ENCODE data around the gene RBM26. TPM values are rescaled to one million over a fixed set of nuclear protein-coding genes. Genes with fewer than 3 reads are reported as not detected.

RBM26 gene, protein sequence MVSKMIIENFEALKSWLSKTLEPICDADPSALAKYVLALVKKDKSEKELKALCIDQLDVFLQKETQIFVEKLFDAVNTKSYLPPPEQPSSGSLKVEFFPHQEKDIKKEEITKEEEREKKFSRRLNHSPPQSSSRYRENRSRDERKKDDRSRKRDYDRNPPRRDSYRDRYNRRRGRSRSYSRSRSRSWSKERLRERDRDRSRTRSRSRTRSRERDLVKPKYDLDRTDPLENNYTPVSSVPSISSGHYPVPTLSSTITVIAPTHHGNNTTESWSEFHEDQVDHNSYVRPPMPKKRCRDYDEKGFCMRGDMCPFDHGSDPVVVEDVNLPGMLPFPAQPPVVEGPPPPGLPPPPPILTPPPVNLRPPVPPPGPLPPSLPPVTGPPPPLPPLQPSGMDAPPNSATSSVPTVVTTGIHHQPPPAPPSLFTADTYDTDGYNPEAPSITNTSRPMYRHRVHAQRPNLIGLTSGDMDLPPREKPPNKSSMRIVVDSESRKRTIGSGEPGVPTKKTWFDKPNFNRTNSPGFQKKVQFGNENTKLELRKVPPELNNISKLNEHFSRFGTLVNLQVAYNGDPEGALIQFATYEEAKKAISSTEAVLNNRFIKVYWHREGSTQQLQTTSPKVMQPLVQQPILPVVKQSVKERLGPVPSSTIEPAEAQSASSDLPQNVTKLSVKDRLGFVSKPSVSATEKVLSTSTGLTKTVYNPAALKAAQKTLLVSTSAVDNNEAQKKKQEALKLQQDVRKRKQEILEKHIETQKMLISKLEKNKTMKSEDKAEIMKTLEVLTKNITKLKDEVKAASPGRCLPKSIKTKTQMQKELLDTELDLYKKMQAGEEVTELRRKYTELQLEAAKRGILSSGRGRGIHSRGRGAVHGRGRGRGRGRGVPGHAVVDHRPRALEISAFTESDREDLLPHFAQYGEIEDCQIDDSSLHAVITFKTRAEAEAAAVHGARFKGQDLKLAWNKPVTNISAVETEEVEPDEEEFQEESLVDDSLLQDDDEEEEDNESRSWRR
- polyA plus RNA-seq (2013, experiment 1 of 2; ENCODE audit: insufficient read length), result 27.1 TPM
- 23.7 TPM for polyA plus RNA-seq (2013, experiment 2 of 2; ENCODE audit: insufficient read length)

DNA sequence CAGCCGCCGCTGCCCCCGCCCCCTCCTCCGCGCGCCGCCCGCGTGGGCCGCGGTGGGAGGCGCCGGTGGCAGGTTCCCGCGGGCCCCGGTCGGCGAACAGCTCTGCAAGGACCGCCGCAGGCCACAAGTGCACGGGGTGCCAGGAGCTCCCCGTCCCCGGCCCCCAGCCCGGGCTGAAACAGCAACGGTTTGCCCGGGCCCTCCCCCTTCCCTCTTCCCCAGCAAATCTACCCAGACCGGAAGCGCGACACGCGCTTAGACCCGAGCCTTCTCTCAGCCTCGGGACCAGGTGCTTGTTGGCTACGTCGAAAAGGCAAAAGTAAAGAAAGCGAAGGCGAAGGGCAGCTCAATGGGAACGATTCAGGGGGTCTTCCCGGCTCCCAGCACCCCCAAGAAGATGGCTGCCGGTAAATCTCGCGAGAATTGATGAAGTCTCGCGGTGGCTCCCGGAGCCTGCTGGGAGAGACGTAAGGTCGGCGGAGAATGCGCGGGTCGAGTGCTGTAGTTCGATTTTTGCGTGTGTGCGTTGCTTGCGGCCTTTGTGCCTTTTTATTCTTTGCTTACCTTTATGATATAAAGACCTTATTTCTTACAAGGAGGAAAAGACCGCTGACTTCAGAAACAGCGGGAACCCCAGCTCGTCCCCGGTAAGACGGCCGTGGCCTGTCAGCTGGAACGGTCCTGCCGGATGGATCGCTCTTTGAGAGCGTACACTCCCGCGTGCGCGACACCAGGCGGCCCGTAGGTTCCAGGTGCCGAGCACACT lies at the start of gene RBM26:
RBM26 (minus strand) TSS at position 425 of the 766 bp plus-strand sequence. CDS start 481 bp downstream, outside the sequence.
- DNase-seq, result peak; percentile 94

DNA sequence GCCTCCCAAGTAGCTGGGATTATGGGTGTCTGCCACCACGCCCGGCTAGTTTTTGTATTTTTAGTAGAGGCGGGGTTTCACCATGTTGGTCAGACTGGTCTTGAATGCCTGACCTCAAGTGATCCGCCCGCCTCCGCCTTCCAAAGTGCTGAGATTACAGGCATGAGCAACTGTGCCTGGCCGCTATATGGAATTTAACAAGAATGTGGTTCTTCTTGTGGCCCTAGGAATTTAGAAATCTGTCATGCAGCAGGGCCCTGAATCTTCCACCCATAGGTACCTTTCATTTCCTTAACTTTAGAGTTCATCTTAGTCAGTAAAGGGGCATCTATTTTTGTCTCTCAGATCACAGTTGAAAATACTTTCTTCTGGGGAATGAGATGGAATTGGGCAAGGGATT lies 49.3 kb upstream of the RBM26 start:
- DNase-seq, result peak; percentile 13

DNA sequence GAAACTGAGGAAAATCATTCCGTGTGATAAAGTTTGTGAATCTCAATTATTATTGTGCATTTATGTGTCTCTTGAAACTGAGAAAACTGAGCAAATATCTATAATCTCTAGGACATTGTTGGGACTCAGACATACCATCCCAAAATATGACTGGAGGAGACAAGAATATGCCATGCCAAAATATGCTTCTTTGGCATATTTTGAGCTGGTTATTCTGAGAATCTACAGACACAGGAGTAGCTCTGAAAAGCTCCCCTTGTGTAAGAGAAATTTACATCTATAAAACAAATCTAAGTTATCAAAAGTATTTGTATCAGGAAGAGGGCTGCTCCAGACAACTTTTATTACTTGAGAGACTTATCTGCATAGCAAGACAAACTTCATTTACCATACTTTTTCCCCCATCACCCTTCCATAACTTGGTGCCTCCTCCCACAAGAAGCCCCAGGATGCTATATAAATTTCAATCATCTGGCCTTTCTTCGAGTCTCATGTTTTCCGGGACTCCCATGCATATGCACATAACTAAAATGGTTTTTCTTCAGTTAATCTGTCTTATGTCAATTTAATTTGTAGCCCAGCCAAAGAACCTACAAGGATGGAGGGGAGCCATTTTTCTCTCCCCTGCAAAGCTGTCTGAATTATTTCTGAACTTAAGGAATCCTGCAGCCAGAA lies 46.3 kb upstream of the RBM26 start:
- no peak for DNase-seq

DNA sequence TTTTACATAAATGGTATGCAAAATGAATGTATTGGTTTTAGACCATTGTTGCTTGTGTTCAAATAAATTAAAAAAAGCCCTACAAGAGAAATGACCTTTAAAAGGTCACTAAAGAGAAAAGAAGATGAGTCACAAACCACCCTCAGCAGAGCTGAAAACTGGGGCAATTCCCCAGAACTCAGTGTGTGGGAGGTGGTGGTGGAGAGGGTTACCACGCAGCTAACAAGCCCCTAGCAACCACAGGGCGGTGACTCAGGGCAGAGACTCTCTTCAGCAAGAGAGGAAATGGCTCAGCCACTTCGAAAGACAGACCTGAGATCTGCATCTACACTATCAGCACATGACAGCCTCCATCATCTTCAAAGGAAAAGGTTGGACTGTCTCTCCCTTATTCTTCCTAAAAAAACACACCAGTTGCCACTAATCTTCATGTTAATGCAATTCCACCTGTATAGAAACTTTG lies 45.5 kb upstream of the RBM26 start:
- peak; percentile 87 for DNase-seq

DNA sequence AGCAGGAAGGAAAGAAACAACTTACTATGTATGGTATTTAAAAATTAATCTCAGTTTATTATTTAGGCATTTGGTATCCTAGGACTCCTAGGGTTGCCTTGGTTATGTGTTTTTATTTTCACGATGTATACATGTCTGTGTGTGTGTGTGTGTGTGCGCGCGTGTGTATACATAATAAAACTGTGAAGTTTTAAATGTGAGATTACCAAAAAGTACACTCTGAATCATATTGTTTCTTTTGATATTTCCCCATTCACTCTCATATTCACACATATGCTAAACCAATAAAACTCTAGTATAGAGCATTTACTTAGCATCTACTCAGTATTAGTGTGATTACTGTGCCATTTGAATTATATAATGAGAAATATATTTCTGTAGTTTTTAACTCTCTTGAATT lies 44.1 kb upstream of the RBM26 start:
- no peak for DNase-seq

DNA sequence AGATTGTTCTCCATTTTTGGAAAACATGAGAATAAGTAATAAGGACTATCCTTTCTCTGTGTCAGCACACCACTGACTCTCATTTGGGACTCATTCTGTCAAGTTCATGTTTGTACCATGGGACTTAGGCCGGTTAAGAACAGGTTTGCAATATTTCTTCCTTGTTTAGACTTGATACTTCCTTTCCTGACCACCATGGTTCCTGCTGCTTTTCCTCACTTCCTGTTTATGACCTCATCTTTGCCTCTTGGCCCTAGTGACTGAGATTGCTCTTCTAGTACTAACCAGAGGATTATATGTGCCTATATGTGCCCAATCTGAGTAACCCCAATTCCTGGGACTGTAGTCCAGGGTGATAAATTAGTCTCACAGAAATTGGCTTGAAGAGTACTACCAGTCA lies 42.4 kb upstream of the RBM26 start:
- no peak for DNase-seq

DNA sequence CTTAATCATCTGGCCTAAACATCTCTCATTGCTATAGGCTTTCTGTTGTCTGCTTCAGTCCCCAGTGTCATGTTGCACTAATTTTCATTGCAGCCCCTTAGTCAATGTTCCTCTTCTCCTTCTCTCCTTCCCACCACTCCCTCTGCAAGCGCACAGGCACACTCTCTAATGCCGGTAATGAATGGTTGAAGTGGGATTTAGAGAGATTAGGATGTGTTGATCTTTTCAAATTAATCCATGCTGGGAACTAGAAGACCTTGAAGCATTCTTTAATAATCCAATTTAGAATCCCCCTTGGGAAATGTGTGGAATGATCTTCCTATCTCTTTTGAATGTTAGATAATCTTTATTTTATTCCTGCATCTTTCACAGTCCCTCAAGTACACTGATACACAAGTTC lies 41.7 kb upstream of the RBM26 start:
- no peak for DNase-seq

DNA sequence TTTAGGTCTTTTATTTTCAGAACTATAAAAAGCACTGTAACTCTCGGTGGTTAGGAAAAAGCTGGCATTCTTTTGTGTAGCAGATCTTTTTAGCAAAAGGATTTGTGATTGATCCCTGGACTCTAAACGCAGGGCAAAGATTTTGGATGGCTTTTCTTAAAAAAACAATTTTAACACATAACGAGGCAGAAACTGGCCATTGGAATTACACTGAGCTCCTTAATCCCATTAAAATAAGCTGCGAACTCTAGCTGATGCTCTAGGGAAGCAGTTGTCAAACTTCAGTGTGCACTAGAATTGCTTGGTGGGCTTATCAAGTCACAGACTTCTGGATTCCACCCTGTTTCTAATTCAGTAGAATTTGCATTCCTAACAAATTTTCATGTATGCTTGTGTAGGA lies 41.1 kb upstream of the RBM26 start:
- DNase-seq, result no peak

DNA sequence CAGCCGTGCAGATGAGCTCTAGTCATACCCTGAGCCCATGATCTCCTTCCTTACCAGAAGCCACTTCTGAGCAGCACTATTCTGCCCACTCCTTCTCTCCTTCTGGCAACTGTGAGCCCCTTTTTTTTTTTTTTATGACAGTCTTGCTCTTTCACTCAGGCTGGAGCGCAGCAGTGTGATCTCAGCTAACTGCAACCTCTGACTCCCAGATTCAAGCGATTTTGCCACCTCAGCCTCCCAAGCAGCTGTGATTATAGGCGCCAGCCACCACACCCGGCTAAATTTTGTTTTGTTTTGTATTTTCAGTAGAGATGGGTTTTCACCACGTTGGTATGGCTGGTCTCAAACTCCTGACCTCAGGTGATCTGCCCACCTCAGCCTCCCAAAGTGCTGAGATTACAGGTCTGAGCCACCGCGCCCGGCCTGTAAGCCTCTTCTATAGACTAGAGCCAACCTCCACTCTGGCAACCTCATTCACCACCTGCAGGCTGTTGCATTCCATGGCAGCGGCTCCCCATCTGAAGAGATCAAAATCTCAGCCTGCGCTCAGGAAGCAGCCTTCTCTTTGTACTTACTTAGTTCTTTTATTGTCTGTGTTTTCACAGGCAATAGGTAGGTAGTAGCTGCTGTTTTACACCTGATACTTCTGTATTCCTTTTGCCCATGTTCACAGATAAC lies 40.1 kb upstream of the RBM26 start:
- DNase-seq, result no peak

DNA sequence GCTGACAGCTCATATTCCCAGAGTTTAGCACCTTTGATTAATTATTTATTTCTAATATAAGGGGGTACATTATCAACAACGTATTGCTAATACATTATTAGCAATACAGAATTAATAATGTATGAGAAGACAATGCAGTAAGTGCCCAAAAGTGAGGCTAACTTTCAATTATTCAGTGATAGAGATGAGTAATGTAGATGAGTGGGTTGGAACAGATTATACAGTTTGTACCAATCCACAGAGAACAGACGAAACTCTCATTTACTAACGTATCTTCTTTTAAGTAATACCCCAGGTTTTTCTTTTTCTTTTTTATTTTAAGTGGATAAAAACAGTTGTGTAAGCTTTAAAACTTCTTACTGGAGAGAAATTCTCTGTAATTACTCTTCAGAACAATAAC lies 36.7 kb upstream of the RBM26 start:
- DNase-seq, result no peak

DNA sequence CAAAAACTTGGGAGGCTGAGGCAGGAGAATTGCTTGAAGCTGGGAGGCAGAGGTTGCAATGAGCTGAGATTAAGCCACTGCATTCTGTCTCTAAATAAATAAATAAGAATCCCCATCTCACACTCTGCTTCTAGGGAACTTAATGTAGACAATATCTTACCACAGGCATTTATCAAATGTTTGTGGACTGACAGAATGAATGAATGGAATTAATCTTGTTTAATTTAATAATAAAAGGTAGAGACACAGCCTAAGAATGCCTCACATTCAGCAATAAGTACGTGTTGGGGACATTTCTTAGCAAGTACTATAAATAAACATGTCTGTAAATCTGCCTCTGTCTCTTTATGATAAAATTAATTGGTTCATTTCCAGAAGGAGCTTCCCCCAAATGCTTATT lies 36.2 kb upstream of the RBM26 start:
- DNase-seq, result peak; percentile 53

DNA sequence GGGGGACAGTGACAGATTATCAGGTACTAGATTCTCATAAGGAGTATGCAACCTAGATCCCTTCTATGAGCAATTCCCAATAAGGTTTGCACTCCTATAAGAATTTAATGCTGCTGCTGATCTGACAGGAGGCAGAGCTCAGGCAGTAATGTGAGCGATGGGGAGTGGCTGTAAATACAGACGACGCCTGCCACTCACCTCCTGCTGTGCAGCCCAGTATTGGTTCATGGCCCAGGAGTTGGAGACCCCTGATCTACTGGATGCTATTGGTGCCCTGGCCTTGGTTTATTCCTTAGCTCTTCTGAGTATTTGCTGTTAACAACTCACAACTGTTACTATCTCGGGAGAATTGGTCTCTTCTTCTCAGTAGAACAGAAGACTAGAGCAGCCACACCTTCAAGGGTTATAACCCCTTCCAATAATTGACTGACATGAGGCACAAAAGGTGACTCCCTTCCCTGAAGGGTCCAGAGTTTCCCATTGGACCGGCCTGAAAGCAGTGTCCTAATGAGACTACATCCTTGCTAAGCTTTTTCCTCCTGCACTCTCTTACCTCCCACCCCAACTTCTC lies 35.0 kb upstream of the RBM26 start:
- DNase-seq, result no peak

DNA sequence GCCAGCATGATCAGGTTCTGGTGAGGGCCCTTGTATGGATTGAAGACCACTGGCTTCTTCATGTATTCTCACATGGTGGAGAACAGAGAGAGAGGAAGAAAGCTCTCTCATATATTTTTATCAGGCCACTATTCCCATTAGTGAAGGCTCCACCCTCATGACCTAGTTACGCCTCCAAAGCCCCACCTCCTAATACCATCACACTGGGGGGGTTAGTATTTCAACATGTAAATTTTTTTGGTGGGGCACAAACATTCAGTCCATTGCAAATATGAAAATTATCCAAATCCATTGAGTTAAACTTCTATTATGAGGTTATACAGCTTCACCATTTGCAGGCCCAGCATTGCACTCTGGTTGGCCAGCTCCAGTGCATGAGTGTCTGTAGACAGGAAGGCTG lies 33.2 kb upstream of the RBM26 start:
- no peak for DNase-seq

DNA sequence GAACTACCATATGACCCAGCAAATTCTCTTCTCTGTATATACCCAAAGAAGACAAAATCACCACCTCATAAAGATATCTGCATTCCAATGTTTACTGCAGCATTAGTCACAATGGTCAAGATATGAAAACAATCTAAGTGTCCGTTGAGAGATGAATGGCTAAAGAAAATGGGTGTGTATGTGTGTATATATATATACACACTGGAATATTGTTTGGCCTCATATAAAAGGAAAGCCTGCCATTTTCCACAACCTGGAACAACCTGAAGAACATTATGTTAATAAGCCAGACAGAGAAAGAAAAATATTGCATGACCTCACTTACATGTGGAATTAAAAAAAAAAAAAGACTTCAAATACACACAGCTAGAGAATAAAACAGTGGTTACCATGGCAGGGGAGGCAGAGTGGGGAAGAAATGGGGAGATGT lies 29.5 kb upstream of the RBM26 start:
- peak; percentile 80 for DNase-seq

DNA sequence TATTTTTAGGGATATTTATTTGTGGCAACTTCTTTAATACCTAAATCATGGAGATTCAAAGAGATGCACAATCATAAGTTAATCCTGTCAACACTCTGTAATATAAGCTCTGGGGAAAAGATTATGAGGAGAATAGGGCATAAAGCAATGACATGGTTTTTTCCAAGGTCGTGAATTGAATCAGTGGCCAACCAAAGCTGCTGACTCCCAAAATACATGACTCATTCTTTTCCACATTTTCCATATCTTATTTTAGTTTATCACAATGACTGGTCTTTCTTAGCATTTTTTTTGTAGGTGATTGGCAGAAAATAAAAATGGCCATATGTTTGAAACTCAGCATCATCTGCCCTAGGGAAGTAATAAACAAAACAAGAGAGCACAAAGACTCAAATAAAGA lies 28.5 kb upstream of the RBM26 start:
- peak; percentile 30 for DNase-seq

DNA sequence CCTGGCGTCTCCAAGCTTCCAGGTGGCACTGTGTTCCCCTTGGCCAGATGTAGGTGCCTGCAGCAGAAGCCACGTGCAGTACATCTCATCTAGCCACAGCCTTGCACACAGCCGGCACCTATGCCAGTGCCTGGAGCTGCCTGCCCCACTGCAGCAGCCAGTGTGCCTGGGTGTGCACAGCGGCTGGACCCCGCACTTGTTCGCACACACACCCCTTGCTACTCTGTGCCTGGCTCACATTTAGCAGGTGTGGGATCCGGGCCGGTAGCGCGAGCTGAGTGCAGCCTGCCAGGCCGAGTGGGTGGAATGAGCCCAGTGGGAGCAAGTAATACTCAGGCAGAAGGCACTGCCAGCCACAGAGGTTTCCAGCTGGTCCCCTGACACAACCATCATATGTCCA lies 26.9 kb upstream of the RBM26 start:
- no peak for DNase-seq

DNA sequence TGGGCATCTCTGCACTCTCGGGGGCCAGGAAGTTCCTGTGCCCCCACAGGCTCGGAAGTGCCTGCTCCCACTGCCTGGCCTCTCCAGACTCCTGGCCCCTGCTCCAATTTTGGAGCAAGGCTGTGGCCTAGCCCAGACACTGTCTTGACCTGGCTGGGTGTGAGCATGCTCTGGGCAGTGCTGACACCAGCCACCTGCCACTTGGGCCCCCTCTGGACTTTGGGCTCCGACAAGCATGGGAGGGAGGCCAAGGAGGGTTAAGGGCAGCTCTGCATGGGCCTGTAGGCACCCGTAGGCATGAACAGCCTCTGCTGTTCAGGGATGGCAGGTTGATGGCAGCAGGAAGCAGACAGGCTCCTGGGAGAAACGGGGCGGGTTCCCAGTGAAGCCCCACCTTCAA lies 26.0 kb upstream of the RBM26 start:
- DNase-seq, result no peak

DNA sequence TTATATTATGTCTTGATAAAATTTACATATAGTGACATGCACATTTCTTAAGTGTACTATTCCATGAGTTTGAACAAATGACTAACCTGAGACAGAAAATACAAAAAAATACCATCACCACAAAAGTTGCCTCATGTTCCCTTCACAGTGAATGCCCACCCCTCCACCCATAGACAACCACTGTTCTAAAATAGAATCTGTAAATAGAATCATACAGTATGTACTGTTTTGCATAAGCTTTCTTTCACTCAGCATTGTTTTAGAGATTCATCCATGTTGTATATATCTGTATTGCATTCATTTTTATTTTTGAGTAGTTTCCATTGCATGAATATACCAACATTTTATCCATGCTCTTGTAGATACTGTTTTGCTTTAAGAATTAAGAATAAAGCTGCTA lies 23.3 kb upstream of the RBM26 start:
- no peak for DNase-seq

DNA sequence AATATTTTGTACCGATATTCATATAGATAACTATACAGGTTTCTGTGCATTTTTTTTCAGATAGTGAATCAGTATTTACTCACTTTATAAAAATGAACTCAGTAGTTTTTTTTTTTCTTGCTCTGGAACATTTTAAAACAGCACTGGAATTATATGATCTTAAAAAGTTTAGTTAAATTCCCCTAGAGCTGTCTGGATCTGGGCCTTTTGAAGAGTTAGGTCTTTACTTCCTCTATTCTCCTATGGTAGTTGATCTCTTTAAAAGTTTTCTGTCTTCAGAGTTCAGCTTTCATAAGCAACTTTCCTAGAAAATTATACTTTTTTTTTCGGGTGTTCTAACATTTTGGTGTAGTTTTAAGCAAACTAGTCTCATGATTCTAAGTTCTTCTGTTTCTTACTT lies 21.8 kb upstream of the RBM26 start:
- no peak for DNase-seq

DNA sequence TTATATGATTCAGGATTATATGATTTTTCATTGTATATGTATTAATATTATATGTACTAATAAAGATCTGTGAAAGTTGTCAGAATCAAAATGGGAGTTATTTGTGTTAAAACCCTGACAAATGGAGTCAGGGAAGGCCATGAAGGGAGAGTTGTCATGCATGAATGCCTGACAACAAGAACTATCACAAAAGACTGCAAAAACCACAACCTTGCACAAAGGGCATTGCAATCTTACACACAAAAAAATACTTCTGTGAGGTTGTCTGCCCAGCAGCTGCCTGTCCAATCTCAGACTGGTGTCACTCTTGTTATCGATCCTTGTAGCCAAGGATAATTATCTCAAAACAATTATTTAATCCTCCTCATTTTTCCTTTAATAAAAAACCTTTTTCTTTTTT lies 21.2 kb upstream of the RBM26 start:
- no peak for DNase-seq
